Right atrium auricular region (tissue), 2 donors: Measurements from ENCODE around the gene CACNA2D3. TPM values are rescaled to one million over a fixed set of nuclear protein-coding genes. Genes with fewer than 3 reads are reported as not detected.

Source experiments
- DNase-seq: peaks from one replicate; pipeline ENCODE4 v3.0.0-alpha.2; 2019; ENCODE audit warnings: low spot score
- H3K27ac ChIP-seq, 2 donors: fragments of 200-600 bp; sonication (generic); 1 replicate in 1 of 2; 2 replicates in 1 of 2; pipeline ENCODE4 v1.5.1; 2016 to 2019
- H3K27me3 ChIP-seq, 2 donors: fragments of 200-600 bp; sonication (generic); one replicate each; pipeline versions ENCODE4 v1.5.1 to v1.6.0; 2017 to 2019
- H3K36me3 ChIP-seq: fragments of 200-600 bp; sonication (generic); one replicate; pipeline ENCODE4 v1.5.1; 2016
- H3K4me1 ChIP-seq, 2 donors: fragments of 200-600 bp; sonication (generic); one replicate each; pipeline versions ENCODE4 v1.5.1 to v1.6.0; 2017 to 2019
- H3K4me3 ChIP-seq, 2 donors: fragments of 200-600 bp; sonication (generic); 1 replicate in 1 of 2; 2 replicates in 1 of 2; pipeline ENCODE4 v1.5.1; 2017 to 2019; ENCODE audit warnings: mild to moderate bottlenecking in 1 of 2, moderate library complexity in 1 of 2
- H3K9me3 ChIP-seq, 2 donors: fragments of 200-600 bp; sonication (generic); one replicate each; pipeline ENCODE4 v1.5.1; 2019
- total RNA-seq, 2 donors: library from RNA; depleted of rRNA; stranded (reverse); fragments of >200 nt; gene quantifications; one replicate each; pipeline ENCODE4 v1.1.0, GENCODE V29; 2016
- TF ChIP-seq, protein P1 (sequence below), 2 donors: fragments of 200-600 bp; sonication (generic); IDR thresholded peaks; one replicate each; pipeline ENCODE4 v1.5.1; 2019; ENCODE audit warnings: antibody characterized with exemption in 2 of 2

Gene CACNA2D3
- total RNA-seq, 2 donors from 2014 or later = 10.9 to 17.2 TPM

DNA sequence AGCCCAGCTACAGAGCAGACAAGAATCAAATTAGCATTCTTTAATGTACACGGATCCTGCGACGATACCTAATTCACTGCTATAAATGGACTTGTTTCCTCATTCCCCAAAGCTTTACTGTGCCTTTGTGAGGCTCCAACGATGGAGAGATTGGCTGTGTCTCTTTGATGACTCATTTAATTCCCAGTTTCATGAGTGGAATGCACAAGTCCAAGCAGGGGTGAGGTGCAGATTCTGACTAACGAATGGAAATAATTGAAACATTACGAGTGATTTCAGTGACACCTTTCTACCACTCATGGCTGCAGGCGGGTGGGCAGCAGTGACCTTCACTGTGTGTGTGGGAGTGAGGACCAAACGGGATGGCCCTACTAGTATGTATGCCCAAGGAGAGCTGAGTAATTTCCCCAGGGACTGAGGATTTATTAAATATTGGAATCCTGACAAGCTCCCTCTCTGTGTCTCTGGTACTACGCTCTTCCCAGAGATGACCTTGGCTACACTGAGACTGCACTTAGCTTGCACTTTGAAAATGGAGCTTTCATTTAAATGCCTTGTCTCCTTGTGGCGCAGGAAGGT is 156.7 kb downstream of the CACNA2D3 start:
- DNase-seq = no peak
- H3K36me3 ChIP-seq = no peaks in the 10 kb centered on the region
- H3K27me3 ChIP-seq = no peaks in the 10 kb centered on the region
- H3K4me1 ChIP-seq = no peaks in the 10 kb centered on the region
- H3K27ac ChIP-seq = no peak overlapping the region
- TF ChIP-seq, protein P1, sequence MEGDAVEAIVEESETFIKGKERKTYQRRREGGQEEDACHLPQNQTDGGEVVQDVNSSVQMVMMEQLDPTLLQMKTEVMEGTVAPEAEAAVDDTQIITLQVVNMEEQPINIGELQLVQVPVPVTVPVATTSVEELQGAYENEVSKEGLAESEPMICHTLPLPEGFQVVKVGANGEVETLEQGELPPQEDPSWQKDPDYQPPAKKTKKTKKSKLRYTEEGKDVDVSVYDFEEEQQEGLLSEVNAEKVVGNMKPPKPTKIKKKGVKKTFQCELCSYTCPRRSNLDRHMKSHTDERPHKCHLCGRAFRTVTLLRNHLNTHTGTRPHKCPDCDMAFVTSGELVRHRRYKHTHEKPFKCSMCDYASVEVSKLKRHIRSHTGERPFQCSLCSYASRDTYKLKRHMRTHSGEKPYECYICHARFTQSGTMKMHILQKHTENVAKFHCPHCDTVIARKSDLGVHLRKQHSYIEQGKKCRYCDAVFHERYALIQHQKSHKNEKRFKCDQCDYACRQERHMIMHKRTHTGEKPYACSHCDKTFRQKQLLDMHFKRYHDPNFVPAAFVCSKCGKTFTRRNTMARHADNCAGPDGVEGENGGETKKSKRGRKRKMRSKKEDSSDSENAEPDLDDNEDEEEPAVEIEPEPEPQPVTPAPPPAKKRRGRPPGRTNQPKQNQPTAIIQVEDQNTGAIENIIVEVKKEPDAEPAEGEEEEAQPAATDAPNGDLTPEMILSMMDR (IDR thresholded peaks at IDR 0.05) = no peak
- H3K4me3 ChIP-seq = no peak overlapping the region
- H3K9me3 ChIP-seq = peaks cover 0 to 7% of the 10 kb centered on the region in 2 donors

GRCh38 chr3:54283470-54283869 is 161.1 kb downstream of the CACNA2D3 start:
- H3K27me3 ChIP-seq = no peaks in the 10 kb centered on the region
- TF ChIP-seq, protein P1 (IDR thresholded peaks at IDR 0.05) = no peak
- H3K9me3 ChIP-seq = no peaks in the 10 kb centered on the region
- no peak overlapping the region for H3K4me3 ChIP-seq
- H3K36me3 ChIP-seq = no peaks in the 10 kb centered on the region
- DNase-seq = no peak
- peak overlapping the region in 1 of 2 donors; percentile 77 for H3K27ac ChIP-seq
- no peaks in the 10 kb centered on the region for H3K4me1 ChIP-seq

DNA sequence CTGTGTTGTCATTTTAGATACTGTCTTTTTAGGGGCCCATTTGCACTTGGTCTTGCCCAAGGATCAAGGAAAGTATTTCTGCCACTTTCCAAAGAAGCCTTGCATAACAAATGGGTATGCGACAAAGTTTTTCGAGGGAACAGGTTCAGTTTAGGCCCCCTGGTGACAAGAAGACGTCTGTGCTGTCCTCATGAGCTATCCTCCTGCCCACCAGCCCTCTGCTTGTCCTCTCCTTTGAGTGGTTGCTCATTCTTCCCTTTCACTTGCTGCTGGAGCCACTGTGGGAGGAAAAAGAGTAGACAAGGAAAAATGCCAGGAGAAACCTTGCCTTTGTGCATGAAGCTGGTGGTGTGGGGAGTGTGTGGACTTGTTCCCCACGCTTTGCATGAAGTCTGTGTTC is 171.9 kb downstream of the CACNA2D3 start:
- no peaks in the 10 kb centered on the region for H3K36me3 ChIP-seq
- no peaks in the 10 kb centered on the region for H3K9me3 ChIP-seq
- H3K4me1 ChIP-seq = no peaks in the 10 kb centered on the region
- TF ChIP-seq, protein P1 (IDR thresholded peaks at IDR 0.05) = no peak
- no peak for DNase-seq
- H3K27ac ChIP-seq = no peak overlapping the region
- H3K27me3 ChIP-seq = no peaks in the 10 kb centered on the region
- H3K4me3 ChIP-seq = no peak overlapping the region

- TF ChIP-seq, protein P1 (IDR thresholded peaks at IDR 0.05) = no peak
- Histone ChIP-seq H3K9me3 (no peaks in the 10 kb centered on the region), H3K36me3 (no peaks in the 10 kb centered on the region), H3K4me1 (no peaks in the 10 kb centered on the region), H3K27me3 (no peaks in the 10 kb centered on the region), H3K4me3 (no peak overlapping the region), H3K27ac (no peak overlapping the region)
- DNase-seq = no peak
Measured at GRCh38 chr3:54296531-54296930, 174.2 kb downstream of the CACNA2D3 start.

GRCh38 chr3:54299169-54299935 is 177.0 kb downstream of the CACNA2D3 start:
- no peaks in the 10 kb centered on the region for H3K36me3 ChIP-seq
- no peak for DNase-seq
- no peaks in the 10 kb centered on the region for H3K27me3 ChIP-seq
- TF ChIP-seq, protein P1 (IDR thresholded peaks at IDR 0.05) = no peak
- H3K27ac ChIP-seq = no peak overlapping the region
- H3K9me3 ChIP-seq = no peaks in the 10 kb centered on the region
- H3K4me1 ChIP-seq = no peaks in the 10 kb centered on the region
- H3K4me3 ChIP-seq = no peak overlapping the region
